Fibroblast of lung (primary cell): ENCODE data around the gene GABRG3.

Experiments used
- EZH2 ChIP-seq: IDR thresholded peaks from 2 replicates; pipeline ENCODE4 v1.5.1; 2012; ENCODE audit warnings: low read length, control low read depth, mild to moderate bottlenecking; ENCODE audit errors: missing control alignments
- TF ChIP-seq, protein P1 (sequence below), 2 donors: IDR thresholded peaks in 1 of 2; conservative IDR thresholded peaks in 1 of 2; 1 replicate in 1 of 2; 2 replicates in 1 of 2; pipeline ENCODE4 v1.5.1; 2011 to 2012; ENCODE audit warnings: low read length in 2 of 2, control low read depth in 1 of 2, inconsistent platforms in 1 of 2, low read depth in 1 of 2, mild to moderate bottlenecking in 1 of 2

DNA sequence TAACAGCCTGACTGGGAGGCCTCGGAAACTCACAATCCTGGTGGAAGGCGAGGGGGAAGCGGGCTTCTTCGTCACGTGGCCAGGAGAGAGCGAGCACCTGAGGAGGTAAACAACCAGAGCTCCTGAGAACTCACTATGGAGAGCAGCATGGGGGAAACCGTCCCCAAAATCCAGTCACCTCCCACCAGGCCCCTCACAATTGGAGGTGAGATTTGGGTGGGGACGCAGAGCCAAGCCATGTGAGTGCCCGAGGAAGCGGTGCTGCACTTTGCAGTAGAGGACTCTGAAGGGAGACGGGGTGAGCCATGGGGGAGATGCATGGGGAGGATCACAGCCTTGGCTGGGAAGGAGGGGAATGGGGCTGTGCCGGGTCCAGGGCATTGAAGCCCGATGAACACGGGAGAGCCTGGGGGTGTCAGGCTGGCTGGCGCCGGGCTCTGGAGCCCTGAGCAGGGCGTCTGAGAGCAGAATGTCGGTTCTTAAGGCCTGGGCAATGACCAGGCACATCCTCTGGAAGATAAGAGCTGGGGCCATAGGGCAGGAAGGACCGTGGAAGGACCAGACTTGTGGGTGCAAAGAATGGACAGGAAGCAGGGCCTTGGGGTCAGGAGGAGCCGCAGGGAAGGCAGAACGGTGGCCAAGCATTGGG is 117.7 kb downstream of the GABRG3 start:
- no peak for TF ChIP-seq EZH2
- TF ChIP-seq, protein P1, sequence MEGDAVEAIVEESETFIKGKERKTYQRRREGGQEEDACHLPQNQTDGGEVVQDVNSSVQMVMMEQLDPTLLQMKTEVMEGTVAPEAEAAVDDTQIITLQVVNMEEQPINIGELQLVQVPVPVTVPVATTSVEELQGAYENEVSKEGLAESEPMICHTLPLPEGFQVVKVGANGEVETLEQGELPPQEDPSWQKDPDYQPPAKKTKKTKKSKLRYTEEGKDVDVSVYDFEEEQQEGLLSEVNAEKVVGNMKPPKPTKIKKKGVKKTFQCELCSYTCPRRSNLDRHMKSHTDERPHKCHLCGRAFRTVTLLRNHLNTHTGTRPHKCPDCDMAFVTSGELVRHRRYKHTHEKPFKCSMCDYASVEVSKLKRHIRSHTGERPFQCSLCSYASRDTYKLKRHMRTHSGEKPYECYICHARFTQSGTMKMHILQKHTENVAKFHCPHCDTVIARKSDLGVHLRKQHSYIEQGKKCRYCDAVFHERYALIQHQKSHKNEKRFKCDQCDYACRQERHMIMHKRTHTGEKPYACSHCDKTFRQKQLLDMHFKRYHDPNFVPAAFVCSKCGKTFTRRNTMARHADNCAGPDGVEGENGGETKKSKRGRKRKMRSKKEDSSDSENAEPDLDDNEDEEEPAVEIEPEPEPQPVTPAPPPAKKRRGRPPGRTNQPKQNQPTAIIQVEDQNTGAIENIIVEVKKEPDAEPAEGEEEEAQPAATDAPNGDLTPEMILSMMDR (conservative IDR thresholded peaks at IDR 0.05 in 1 of 2, IDR thresholded peaks at IDR 0.05 in 1 of 2; ENCODE audit: low read depth in 1 of 2, low read length in 2 of 2), result no peak
